ENCODE data around the gene HIVEP2. TPM values are rescaled to one million over a fixed set of nuclear protein-coding genes. Genes with fewer than 3 reads are reported as not detected.
A peak's percentile ranks its signal among the peaks of the same experiment; 100 is the strongest.

Gene HIVEP2
- total and polyA plus RNA-seq, 12 donors: 5.4 to 27.6 (median 16.4) TPM

- no peak for DNase-seq
- peaks cover 14 to 70% of the 10 kb centered on the region in 2 donors for H3K4me1 ChIP-seq (replicated peaks in 1 of 2)
- H3K9me3 ChIP-seq (replicated peaks in 1 of 3): no peaks in the 10 kb centered on the region
- H3K27me3 ChIP-seq: no peaks in the 10 kb centered on the region
- H3K27ac ChIP-seq: peak overlapping the region; percentile 66 to 86 (median 77)
- H3K36me3 ChIP-seq (replicated peaks in 1 of 2): no peaks in the 10 kb centered on the region
- 30 to 45% (median 43%) methylated on average over 2 of the region's 2 CpGs for WGBS, 4 donors
- intact Hi-C loops (cut with DNase I): no loop called here
- no peak for TF ChIP-seq POLR2A (IDR thresholded peaks at IDR 0.05)
- TF ChIP-seq CTCF (IDR thresholded peaks at IDR 0.05): no peak
- peak overlapping the region in 1 of 4 donors; percentile 40 for H3K4me3 ChIP-seq
Observed at GRCh38 chr6:142845143-142845571, 99.8 kb downstream of the HIVEP2 start.

- H3K27me3 ChIP-seq: no peaks in the 10 kb centered on the region
- TF ChIP-seq CTCF (IDR thresholded peaks at IDR 0.05) (no peak), POLR2A (IDR thresholded peaks at IDR 0.05) (no peak)
- H3K36me3 ChIP-seq (replicated peaks in 1 of 2): no peaks in the 10 kb centered on the region
- intact Hi-C loops (cut with DNase I): no loop called here
- H3K27ac ChIP-seq: peak overlapping the region in 1 of 5 donors; percentile 86
- no peaks in the 10 kb centered on the region for H3K9me3 ChIP-seq (replicated peaks in 1 of 3)
- no peak for DNase-seq
- WGBS, 4 donors: 61 to 70% (median 62%) methylated on average over 6 of the region's 6 CpGs
- no peak overlapping the region for H3K4me3 ChIP-seq
- peaks cover 19 to 77% of the 10 kb centered on the region in 2 donors for H3K4me1 ChIP-seq (replicated peaks in 1 of 2)
Observed at GRCh38 chr6:142844065-142844755, 100.8 kb downstream of the HIVEP2 start.

GRCh38 chr6:142843361-142843760, 101.6 kb downstream of the HIVEP2 start:
- no peak for DNase-seq
- peak overlapping the region in 1 of 5 donors; percentile 56 for H3K27ac ChIP-seq
- no peaks in the 10 kb centered on the region for H3K27me3 ChIP-seq
- intact Hi-C loops (cut with DNase I): no loop called here
- no peak overlapping the region for H3K4me3 ChIP-seq
- H3K4me1 ChIP-seq (replicated peaks in 1 of 2): peaks cover 22 to 78% of the 10 kb centered on the region in 2 donors
- no peak for TF ChIP-seq POLR2A (IDR thresholded peaks at IDR 0.05)
- TF ChIP-seq CTCF (IDR thresholded peaks at IDR 0.05): no peak
- no peaks in the 10 kb centered on the region for H3K36me3 ChIP-seq (replicated peaks in 1 of 2)
- WGBS, 4 donors: 75 to 85% (median 80%) methylated on average over 4 of the region's 4 CpGs
- H3K9me3 ChIP-seq (replicated peaks in 1 of 3): no peaks in the 10 kb centered on the region

GRCh38 chr6:142842418-142843261, 102.3 kb downstream of the HIVEP2 start:
- Histone ChIP-seq H3K36me3 (replicated peaks in 1 of 2) (no peaks in the 10 kb centered on the region), H3K9me3 (replicated peaks in 1 of 3) (no peaks in the 10 kb centered on the region), H3K4me3 (peak overlapping the region in 1 of 4 donors; percentile 19), H3K27me3 (no peaks in the 10 kb centered on the region), H3K27ac (peak overlapping the region in 1 of 5 donors; percentile 56), H3K4me1 (replicated peaks in 1 of 2) (peaks cover 22 to 73% of the 10 kb centered on the region in 2 donors)
- WGBS, 4 donors: 40 to 46% (median 42%) methylated on average over 11 of the region's 11 CpGs
- TF ChIP-seq CTCF (IDR thresholded peaks at IDR 0.05) (no peak), POLR2A (IDR thresholded peaks at IDR 0.05) (no peak)
- no peak for DNase-seq
- intact Hi-C loops (cut with DNase I): no loop called here
